Endometrium (tissue), 2 donors: ENCODE results near the gene PMS1.
"Not testable (repeated sequence)": the region's sequence is repeated elsewhere in the genome, so short reads cannot be mapped to it uniquely, and the experiment has no call there.

Experiments
- FAIRE-seq: peaks from 2 replicates; lab custom pipeline; 2012; peaks lifted over from hg19 to GRCh38; lab: Jason Lieb, UNC
- donor health status: control.
- donor health status: control.

PMS1 gene

DNA sequence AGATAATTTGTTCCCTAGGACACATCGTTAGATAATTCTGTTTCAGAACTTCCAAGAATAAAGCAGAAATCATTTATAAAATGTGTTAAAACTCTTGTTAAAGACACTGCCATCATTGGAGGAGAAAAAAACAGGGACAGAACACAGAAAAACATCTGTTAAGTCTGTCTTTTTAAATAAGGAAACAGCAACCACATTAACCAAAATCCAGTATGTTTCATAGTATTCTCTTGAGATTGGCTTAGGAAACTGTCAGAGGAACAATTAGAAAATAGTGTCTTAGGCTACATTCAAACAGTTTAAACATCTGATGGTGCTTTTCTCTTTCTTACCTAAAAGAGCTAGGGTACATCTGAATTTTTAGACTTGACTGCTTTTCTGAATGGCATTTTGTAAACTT, 81.6 kb downstream of the PMS1 start:
- FAIRE-seq = no peak

- FAIRE-seq = no peak
Observed at GRCh38 chr2:189866296-189866695, 82.0 kb downstream of the PMS1 start.

DNA sequence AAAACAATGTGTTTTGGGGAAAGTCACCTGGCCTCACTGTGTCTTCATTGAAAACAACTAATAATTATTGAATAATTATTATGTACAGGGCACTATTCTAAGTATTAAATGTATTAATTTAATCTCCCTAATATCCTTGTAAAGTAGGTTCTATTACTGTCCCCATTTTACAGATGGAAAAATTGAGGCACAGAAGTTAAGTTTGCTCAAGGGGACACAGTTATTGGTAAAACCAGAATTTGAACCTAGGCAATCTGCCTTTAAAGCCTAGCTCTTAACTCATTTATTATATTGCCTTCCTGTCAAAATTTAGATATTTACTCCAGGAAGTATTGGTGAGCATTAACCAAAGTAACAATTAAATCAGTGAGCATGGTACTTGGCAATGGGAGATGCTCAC, 84.6 kb downstream of the PMS1 start:
- FAIRE-seq = no peak

DNA sequence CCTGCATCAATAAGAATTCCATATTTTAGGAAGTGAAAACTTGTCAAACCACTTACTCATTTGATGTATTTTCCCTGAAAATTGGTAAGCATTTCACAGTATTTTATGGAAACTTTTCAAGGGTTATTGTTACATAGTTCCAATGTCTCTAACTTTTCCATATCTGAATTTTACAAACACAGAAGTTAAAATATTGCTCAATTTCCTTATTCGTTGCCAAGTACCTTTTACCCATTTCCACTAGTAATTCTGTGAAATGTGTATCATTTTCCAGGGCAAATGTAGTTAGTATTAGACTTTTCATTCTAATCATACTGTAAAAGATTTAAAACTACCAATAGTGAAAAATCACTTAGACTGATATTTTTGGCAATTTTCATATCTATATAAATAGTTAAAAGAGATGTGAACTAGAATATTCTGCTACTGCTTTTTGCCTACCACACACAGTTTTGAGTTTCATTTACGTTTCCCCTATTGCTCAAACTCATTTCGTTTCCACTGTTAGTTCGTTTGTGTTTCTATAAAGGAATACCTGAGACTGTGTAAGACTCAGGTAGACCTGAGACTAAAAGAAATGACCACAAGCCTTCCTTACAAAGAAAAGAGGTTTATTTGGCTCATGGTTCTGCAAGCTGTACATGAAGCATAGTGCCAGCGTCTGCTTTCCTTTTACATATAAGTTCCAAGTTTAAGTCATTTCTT, 86.3 kb downstream of the PMS1 start:
- FAIRE-seq = no peak

- no peak for FAIRE-seq
Observed at GRCh38 chr2:189873696-189874095, 89.4 kb downstream of the PMS1 start.

GRCh38 chr2:189874586-189875320, 90.5 kb downstream of the PMS1 start:
- no peak for FAIRE-seq

DNA sequence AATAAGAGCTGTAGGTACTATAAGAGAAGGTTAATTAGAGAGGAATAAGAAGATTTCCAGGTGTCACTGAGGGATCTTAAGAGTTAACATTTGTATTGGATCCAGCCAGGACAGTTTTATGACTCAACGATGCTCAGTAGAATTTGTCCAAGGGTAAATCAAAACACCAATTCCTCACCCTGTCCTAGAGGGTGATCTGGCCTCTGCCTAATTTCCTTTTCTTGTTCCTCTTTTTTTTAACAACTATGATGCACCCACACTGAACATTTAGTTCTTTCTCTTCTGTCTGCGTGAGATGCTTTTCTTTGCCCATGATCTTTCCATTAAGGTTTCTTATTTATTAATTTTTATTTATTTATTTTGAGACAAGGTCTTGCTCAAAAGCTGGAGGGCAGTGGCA, 92.0 kb downstream of the PMS1 start:
- no peak for FAIRE-seq

DNA sequence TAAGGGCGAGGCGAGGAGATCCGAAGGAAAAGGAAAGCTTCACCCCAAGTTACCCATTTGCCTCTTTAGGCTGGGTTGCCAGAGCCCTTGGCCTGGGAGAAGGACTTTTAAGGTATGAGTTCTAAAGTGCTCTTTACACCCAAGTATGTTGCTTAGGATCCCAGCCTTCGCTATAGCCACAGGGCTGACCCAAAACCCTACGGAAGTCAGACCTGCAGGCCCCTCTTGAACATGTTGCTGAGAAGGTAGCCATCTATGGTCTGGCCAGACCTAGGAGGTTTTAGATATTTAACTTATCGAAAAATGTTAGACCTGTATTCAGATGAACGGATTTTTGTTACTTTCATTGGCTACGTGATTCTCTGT, 95.4 kb downstream of the PMS1 start:
- FAIRE-seq = no peak

GRCh38 chr2:189880429-189880828, 96.2 kb downstream of the PMS1 start:
- no peak for FAIRE-seq

- no peak for FAIRE-seq
Observed at GRCh38 chr2:189880832-189881492, 96.7 kb downstream of the PMS1 start.

GRCh38 chr2:189885368-189885767, 101.1 kb downstream of the PMS1 start:
- FAIRE-seq = no peak

DNA sequence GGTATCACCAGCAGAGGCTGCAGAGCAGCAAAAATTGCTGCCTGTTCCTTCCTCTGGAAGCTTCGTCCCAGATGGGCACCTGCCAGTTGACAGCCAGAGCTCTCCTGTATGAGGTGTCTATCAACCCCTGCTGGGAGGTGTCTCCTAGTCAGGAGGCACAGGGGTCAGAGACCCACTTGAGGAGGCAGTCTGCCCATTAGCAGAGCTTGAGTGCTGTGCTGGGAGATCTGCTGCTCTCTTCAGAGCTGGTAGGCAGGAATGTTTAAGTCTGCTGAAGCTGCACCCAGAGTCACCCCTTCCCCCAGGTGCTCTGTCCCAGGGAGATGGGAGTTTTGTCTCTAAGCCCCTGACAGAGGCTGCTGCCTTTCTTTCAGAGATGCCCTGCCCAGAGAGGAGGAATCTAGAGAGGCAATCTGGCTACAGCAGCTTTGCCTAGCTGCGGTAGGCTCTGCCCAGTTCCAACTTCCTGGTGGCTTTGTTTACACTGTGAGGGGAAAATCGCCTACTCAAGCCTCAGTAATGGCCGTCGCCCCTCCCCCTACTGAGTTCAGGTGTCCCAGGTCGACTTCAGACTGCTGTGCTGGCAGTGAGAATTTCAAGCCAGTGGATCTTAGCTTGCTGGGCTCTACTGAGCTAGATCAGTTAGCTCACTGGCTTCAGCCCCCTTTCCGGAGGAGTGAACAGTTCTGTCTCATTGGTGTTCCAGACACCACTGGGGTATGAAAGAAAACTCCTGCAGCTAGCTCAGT, 108.5 kb downstream of the PMS1 start:
- not testable (repeated sequence) for FAIRE-seq

DNA sequence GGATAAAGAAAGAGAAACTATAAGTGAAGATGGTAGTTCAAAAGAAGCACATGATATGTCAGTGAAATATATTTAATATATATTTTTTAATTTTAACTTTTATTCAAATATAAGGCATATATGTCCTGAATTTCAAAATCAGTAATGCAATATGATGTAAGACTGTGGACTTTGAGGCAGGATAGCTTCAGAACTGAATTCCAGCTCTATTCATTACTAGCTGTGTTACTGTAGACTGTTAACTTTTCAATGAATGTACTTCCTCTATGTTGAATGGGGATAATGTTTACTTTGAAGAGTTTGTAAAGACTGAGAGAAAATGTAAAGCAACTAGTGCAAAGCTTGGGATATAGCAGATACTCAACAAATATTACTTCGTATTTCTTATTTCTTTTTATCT, 112.6 kb downstream of the PMS1 start:
- no peak for FAIRE-seq

- FAIRE-seq = no peak
Observed at GRCh38 chr2:189899101-189899500, 114.9 kb downstream of the PMS1 start.

DNA sequence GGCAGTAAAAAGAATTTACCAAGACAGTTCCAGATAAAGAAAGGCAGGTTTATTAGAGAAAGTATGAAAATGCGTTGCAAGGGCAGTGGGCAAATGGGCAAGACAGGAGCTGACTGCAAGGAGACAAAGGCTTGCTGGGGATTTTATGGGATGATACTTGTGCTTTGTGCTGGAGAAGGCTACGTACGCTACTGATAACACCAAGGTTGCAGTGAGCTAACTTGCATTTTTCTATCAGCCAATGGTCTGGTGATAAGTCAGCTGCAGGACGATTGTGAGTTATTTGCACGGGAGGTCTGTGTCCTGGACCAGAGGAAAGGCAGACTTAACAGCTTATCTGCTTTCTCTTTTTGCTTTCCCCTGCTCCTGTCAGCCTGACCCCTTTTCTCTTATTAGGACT, 116.5 kb downstream of the PMS1 start:
- FAIRE-seq = no peak

DNA sequence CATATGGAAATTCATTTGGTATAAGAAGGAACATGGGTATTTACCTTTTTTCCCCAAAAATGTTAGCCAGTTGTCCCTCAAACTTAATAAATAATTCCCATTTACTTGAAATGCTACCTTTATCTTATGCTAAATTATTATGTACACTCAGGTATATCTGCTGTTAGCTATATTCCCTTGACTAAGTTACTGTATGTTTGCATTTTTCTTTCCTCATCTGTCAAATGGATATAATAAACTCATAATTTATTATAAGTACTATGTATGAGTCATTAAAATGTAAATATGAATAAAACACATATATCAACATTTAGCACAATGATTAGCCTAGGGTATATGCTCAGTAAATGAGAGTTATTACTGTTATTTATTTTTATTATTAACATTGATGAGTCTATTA, 117.4 kb downstream of the PMS1 start:
- FAIRE-seq = no peak

DNA sequence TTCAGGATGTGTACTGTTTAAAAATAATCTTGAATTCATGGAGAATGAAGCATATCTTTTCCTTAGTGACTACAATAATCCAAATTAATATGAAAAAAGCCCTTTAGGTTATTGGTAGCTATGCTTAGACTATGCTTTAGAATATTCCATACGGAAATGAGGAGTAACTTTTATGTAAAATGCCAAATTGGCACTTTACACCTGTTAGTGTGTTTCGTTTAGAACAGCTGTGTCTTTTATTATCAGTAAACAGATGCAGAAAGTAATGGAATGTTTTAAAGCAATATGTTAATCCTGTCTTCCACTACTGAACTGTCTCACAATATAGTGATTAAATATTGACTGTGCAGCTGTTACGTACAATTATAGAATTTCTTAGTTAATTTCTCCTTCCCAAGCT, 129.6 kb downstream of the PMS1 start:
- FAIRE-seq = no peak

DNA sequence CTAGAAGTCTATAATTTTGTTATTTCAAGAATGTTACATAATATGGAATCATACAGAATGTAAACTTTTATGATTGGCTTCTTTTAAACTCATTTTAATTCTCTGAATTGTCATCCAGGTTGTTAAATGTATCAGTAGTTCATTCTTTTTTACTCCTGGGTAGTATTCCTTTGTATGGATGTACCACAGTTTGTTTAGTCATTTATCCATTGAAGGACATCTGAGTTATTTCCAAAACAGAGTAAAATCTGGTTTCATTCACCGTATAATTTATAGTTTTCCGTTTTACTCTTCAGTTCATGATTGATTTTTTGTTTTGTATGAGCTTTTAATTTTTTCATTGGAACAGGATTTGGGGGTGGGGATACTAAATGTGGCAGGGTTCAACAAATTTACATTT, 132.4 kb downstream of the PMS1 start:
- FAIRE-seq = no peak
